GM19438 (cell line): ENCODE data around the gene SLC8A2.

ENCODE experiments used
- ATAC-seq: cut with Tn5 transposase; IDR thresholded peaks from one replicate; pipeline ENCODE4 v1.9.1; 2021; ENCODE audit warnings: low read depth; ENCODE audit not compliant: unreplicated experiment

SLC8A2 gene

GRCh38 chr19:47467914-47468313 is 3.8 kb downstream of the SLC8A2 start:
- no peak for ATAC-seq

- no peak for ATAC-seq
These were observed 5.7 kb downstream of the SLC8A2 start for GRCh38 chr19:47465957-47466356.

GRCh38 chr19:47464675-47465419 is 6.8 kb downstream of the SLC8A2 start:
- no peak for ATAC-seq

GRCh38 chr19:47461876-47462275 is 9.8 kb downstream of the SLC8A2 start:
- no peak for ATAC-seq

GRCh38 chr19:47459477-47459876 is 12.2 kb downstream of the SLC8A2 start:
- no peak for ATAC-seq

GRCh38 chr19:47458672-47459071 is 13.0 kb downstream of the SLC8A2 start:
- ATAC-seq, result no peak

- ATAC-seq, result no peak
These were observed 14.8 kb downstream of the SLC8A2 start for GRCh38 chr19:47456721-47457474.

GRCh38 chr19:47450478-47450877 is 21.2 kb downstream of the SLC8A2 start:
- no peak for ATAC-seq

DNA sequence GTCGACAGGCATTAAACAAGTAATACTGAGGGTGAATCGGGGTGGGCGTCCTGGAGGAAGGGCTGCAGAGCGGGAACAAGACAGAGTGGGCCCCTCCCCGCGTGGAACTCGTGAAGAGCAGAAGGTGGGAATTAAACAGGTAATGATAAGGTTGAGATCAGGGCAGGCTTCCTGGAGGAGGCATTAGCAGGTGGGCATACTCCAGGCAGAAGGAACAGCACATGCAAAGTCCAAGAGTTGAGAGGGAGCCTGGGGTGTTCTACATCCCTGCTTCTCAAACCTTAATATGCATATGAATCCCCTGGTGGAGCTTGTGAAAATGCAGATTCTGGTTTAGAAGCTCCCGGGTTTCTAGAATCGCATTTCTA is 23.3 kb downstream of the SLC8A2 start:
- no peak for ATAC-seq

GRCh38 chr19:47447470-47448359 is 24.0 kb downstream of the SLC8A2 start:
- no peak for ATAC-seq

- no peak for ATAC-seq
These were observed 24.9 kb downstream of the SLC8A2 start for GRCh38 chr19:47446534-47447469.

- ATAC-seq, result no peak
These were observed 25.7 kb downstream of the SLC8A2 start for GRCh38 chr19:47445937-47446402.

DNA sequence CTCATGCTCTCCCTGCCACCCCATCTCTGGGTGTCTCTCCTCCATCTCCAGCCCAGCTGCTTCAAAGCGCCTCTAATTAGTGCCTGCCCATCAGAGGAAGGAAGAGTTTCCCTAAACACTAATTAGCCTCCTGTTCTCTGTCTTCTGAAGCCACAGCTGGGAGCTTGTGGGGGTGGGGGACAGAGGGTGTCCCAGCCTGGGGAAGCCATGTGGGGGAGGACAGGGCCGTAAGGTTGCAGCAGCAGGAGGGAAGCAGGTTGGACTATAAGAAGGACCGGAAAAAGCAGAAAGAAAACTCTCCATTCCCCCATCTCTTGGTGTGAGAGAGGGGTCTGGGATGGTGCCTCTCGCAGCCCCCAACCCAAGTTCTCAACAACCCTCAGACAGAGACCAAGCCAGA is 26.2 kb downstream of the SLC8A2 start:
- ATAC-seq, result no peak

DNA sequence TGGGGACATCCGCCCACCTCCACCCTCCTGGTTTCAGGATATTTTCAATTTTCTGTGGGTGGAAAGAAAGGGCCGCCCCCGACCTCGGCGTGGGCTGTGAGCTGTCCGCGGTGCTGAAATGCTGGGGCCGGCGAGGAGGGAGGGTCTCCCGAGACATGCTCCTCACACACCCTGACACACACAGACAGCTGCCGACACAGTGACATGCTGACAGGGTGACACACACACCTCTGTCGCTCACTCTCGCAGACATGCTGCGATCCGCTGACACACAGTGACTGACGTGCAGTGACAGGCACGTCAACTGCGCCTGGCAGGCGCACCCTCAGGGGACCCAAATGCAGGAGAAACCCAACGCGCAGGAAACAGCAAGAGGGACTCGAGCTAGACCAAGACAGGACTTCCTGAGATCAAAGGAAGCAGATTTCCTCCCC is 27.3 kb downstream of the SLC8A2 start:
- ATAC-seq, result no peak

GRCh38 chr19:47443331-47443730 is 28.4 kb downstream of the SLC8A2 start:
- no peak for ATAC-seq

- ATAC-seq, result no peak
These were observed 32.9 kb downstream of the SLC8A2 start for GRCh38 chr19:47438793-47439220.

- ATAC-seq, result no peak
These were observed 34.2 kb downstream of the SLC8A2 start for GRCh38 chr19:47437500-47437899.

- no peak for ATAC-seq
These were observed 34.8 kb downstream of the SLC8A2 start for GRCh38 chr19:47436712-47437401.

GRCh38 chr19:47435883-47436417 is 35.7 kb downstream of the SLC8A2 start:
- no peak for ATAC-seq
